K562 (cell line): Measurements from ENCODE around the gene RELCH. TPM values are rescaled to one million over a fixed set of nuclear protein-coding genes. Genes with fewer than 3 reads are reported as not detected.

Source experiments
- ATAC-seq: fragments of 200-7000 bp; cut with Tn5 transposase; 3 replicates; pipeline ENCODE4 v1.9.1; 2020; ENCODE audit warnings: moderate library complexity
- BruUV-seq: library from RNA; stranded (reverse); fragments of 400-500 nt; replicated peaks from 2 replicates; lab custom pipeline; 2021; lab: Mats Ljungman, UMichigan
- CTCF ChIA-PET: fragments of 300-600 bp; formaldehyde crosslinking; extraction: SDS; loops from one replicate; lab custom pipeline; 2021; ENCODE audit warnings: low intra/inter-chr PET ratio; lab: Yijun Ruan, JAX
- POLR2A ChIA-PET: fragments of 300-600, 350-650 bp; sonication (Branson Sonifier 250); formaldehyde crosslinking; extraction: SDS; loops from one replicate; lab custom pipeline; 2021; ENCODE audit warnings: antibody characterized with exemption, inconsistent platforms; lab: Yijun Ruan, JAX
- DNase-seq, 4 experiments: peaks; one replicate each; pipeline versions ENCODE4 v3.0.0 to v3.0.0-alpha.2; 2011 to 2018; ENCODE audit warnings: low spot score in 3 of 4, mixed read lengths in 3 of 4; ENCODE audit errors: extremely low read depth in 1 of 4
- FAIRE-seq: peaks from 2 replicates; lab custom pipeline; 2011; peaks lifted over from hg19 to GRCh38; lab: Jason Lieb, UNC
- H2AFZ ChIP-seq: 2 replicates; pipeline ENCODE4 v1.6.0; 2011; ENCODE audit warnings: low read depth, low read length, control low read depth, inconsistent platforms
- H3K27ac ChIP-seq: fragments of 200-600 bp; 3 replicates; pipeline ENCODE4 v1.8.0; 2011; ENCODE audit warnings: low read depth, mild to moderate bottlenecking, control low read depth, inconsistent platforms, low read length, moderate library complexity, mixed read lengths; ENCODE audit errors: extremely low read depth
- H3K27me3 ChIP-seq, 2 experiments: fragments of 300-600 bp in 1 of 2; 2 replicates in 1 of 2; 3 replicates in 1 of 2; pipeline versions ENCODE4 v1.6.0 to v1.8.0; 2011; ENCODE audit warnings: inconsistent platforms in 2 of 2, low read length in 2 of 2, mild to moderate bottlenecking in 1 of 2, mixed read lengths in 1 of 2, moderate library complexity in 1 of 2; ENCODE audit not compliant: control insufficient read depth in 2 of 2, insufficient read depth in 2 of 2
- H3K36me3 ChIP-seq: fragments of 300-600 bp; 3 replicates; pipeline ENCODE4 v1.8.0; 2011; ENCODE audit warnings: mild to moderate bottlenecking, low read length, inconsistent platforms; ENCODE audit not compliant: control insufficient read depth, insufficient read depth
- H3K4me1 ChIP-seq, 2 experiments: fragments of 200-600 bp in 1 of 2; replicated peaks in 1 of 2; 2 replicates in 1 of 2; 3 replicates in 1 of 2; pipeline versions ENCODE4 v1.5.1 to v1.8.0; 2011; ENCODE audit warnings: inconsistent platforms in 2 of 2, low read length in 2 of 2, mild to moderate bottlenecking in 1 of 2, mixed read lengths in 1 of 2, moderate library complexity in 1 of 2; ENCODE audit not compliant: control insufficient read depth in 2 of 2, insufficient read depth in 2 of 2
- H3K4me2 ChIP-seq: 2 replicates; pipeline ENCODE4 v1.6.1; 2011; ENCODE audit warnings: low read length, control low read depth, inconsistent platforms, mixed read lengths; ENCODE audit not compliant: insufficient read depth
- H3K4me3 ChIP-seq: fragments of 200-600 bp; sonication (generic), shearing (Covaris generic); 2 replicates; pipeline ENCODE4 v1.5.1; 2016; ENCODE audit warnings: control low read depth, inconsistent platforms
- H3K79me2 ChIP-seq: fragments of 200-600 bp; 3 replicates; pipeline ENCODE4 v1.8.0; 2011; ENCODE audit warnings: low read length, inconsistent platforms; ENCODE audit not compliant: control insufficient read depth, insufficient read depth
- H3K9ac ChIP-seq, 2 experiments: 2 replicates each; pipeline versions ENCODE4 v1.6.0 to v1.6.1; 2011; ENCODE audit warnings: low read depth in 2 of 2, low read length in 2 of 2, control low read depth in 1 of 2, inconsistent platforms in 1 of 2, mild to moderate bottlenecking in 1 of 2, mixed read lengths in 1 of 2; ENCODE audit not compliant: insufficient read depth in 1 of 2
- H3K9me1 ChIP-seq: one replicate; pipeline ENCODE4 v1.6.0; 2011; ENCODE audit warnings: inconsistent platforms, mild to moderate bottlenecking, low read length, moderate library complexity; ENCODE audit not compliant: control insufficient read depth, insufficient read depth
- H3K9me3 ChIP-seq: replicated peaks from 2 replicates; pipeline ENCODE4 v1.5.1; 2011; ENCODE audit warnings: low read depth, low read length, inconsistent platforms; ENCODE audit not compliant: control insufficient read depth, insufficient read depth
- H4K20me1 ChIP-seq: replicated peaks from 2 replicates; pipeline ENCODE4 v1.6.1; 2011; ENCODE audit warnings: low read length, inconsistent platforms, mixed read lengths; ENCODE audit not compliant: control insufficient read depth, insufficient read depth
- C11orf30 ChIP-seq: fragments of 450-650 bp; IDR thresholded peaks from 2 replicates; pipeline ENCODE4 v1.6.1; 2016; ENCODE audit warnings: low read depth, mild to moderate bottlenecking
- HLTF ChIP-seq: fragments of 450-650 bp; IDR thresholded peaks from 2 replicates; pipeline ENCODE4 v1.6.1; 2016
- NCOA2 ChIP-seq, 2 experiments: fragments of 450-650 bp; IDR thresholded peaks; 2 replicates each; pipeline ENCODE4 v1.6.1; 2018; ENCODE audit warnings: mild to moderate bottlenecking in 2 of 2, moderate library complexity in 1 of 2; ENCODE audit not compliant: partially characterized antibody in 2 of 2
- NCOA4 ChIP-seq: fragments of 450-650 bp; IDR thresholded peaks from 2 replicates; pipeline ENCODE4 v1.6.1; 2018; ENCODE audit warnings: mild to moderate bottlenecking; ENCODE audit not compliant: partially characterized antibody
- NR2C2 ChIP-seq, 2 experiments: fragments of 200-800 bp in 1 of 2; sonication (Bioruptor generic) in 1 of 2; sonication (generic) in 1 of 2; formaldehyde crosslinking in 1 of 2; IDR thresholded peaks; 2 replicates each; pipeline versions ENCODE4 v1.6.1 to v1.8.0; 2016 to 2022; ENCODE audit warnings: mild to moderate bottlenecking in 1 of 2, missing compliant biosample characterization in 1 of 2, missing genetic modification characterization in 1 of 2, missing genetic modification reagents in 1 of 2
- PPARD ChIP-seq: fragments of 250-450 bp; sonication (Bioruptor Pico); IDR thresholded peaks from 2 replicates; pipeline ENCODE4 v1.8.0; 2022; ENCODE audit warnings: inconsistent platforms, mild to moderate bottlenecking, moderate library complexity
- ZNF12 ChIP-seq: sonication (generic); formaldehyde crosslinking; IDR thresholded peaks from 2 replicates; pipeline ENCODE4 v1.4.0; 2020; ENCODE audit warnings: mild to moderate bottlenecking, missing genetic modification reagents
- ZNF212 ChIP-seq: fragments of 450-650 bp; formaldehyde crosslinking; IDR thresholded peaks from 2 replicates; pipeline ENCODE4 v1.4.0; 2020; ENCODE audit warnings: mild to moderate bottlenecking
- ZNF239 ChIP-seq: fragments of 250-450 bp; sonication (Bioruptor Pico); IDR thresholded peaks from 2 replicates; pipeline ENCODE4 v1.4.0; 2020; ENCODE audit warnings: mild to moderate bottlenecking
- ZNF561 ChIP-seq: fragments of 450-650 bp; formaldehyde crosslinking; conservative IDR thresholded peaks from 2 replicates; pipeline ENCODE4 v1.4.0; 2020; ENCODE audit warnings: mild to moderate bottlenecking, moderate library complexity
- ZNF699 ChIP-seq: fragments of 250-450 bp; sonication (Bioruptor Pico); IDR thresholded peaks from 2 replicates; pipeline ENCODE4 v1.8.0; 2021; ENCODE audit warnings: mild to moderate bottlenecking, moderate library complexity; ENCODE audit not compliant: insufficient replicate concordance
- WGBS: fragments of 100-300 bp; shearing (Covaris generic); methylation state at CpG from one replicate; pipeline ENCODE4 v1.1.6; 2016; ENCODE audit warnings: low coverage, mixed read lengths; ENCODE audit not compliant: insufficient coverage; ENCODE audit errors: missing lambda C conversion rate; 5-methylcytosine and 5-hydroxymethylcytosine counted together
- in situ Hi-C: fragments of 300-500 bp; cut with MboI; formaldehyde crosslinking; loops from 4 replicates; pipeline ENCODE4 v1.15.0; 2018; ENCODE audit warnings: inconsistent platforms, mixed read lengths
- intact Hi-C: fragments of 100-400 bp; cut with micrococcal nuclease; formaldehyde crosslinking; loops from 2 replicates; pipeline ENCODE4 v1.14.2; 2022
- polyA plus RNA-seq, 8 experiments: library from polyadenylated mRNA; depleted of rRNA in 4 of 8; stranded (reverse) in 5 of 8; unstranded in 3 of 8; fragments of >200 nt; fragmentation: Nextera tagmentation in 2 of 8; fragmentation: Illumina TruSeq in 1 of 8; extraction: Ambion mirVana in 2 of 8; extraction: Trizol in 1 of 8; gene quantifications; 2 replicates each; pipeline versions ENCODE4 v1.2.1 to v1.2.3, GENCODE V29; 2011 to 2014; ENCODE audit warnings: inconsistent platforms in 1 of 8, missing spikeins in 1 of 8
- total RNA-seq, 7 experiments: library from RNA; depleted of rRNA in 6 of 7; stranded (reverse); fragments of >200 nt in 6 of 7; fragmentation: Illumina TruSeq in 2 of 7; extraction: Trizol in 2 of 7; gene quantifications; 2 replicates each; pipeline versions ENCODE4 v1.2.1 to v1.2.3, GENCODE V29; 2011 to 2021; ENCODE audit warnings: low replicate concordance in 1 of 7

Gene RELCH
- total and polyA plus RNA-seq, 9 of the 15 experiments (the other 6 are each of a cell fraction or from before 2014, with no cell fraction given) = 1.4 to 13.6 (median 7.6) TPM

DNA sequence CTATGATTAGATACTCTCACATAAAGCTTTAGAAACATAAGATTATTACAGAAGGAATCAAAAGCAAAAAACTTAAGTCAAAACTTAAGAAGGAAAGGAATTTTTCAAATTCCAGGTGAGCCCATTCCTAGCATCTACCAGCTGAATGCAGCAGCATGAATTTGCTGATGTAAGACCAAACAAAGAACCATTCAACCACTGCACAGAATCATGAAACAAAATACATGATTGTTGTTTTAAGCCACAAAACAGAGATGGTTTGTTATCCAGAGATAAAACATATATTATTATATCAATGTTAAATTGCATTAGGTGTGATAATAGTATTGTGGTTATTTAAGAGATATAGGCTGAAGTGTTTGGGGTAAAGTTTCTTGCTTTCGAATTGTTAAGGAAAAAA is 29.2 kb upstream of the RELCH start:
- Histone ChIP-seq H3K4me1 (no peaks in the 10 kb centered on the region), H3K79me2 (no peaks in the 10 kb centered on the region; the same call in 2 of the 3 replicates), H3K4me2 (no peak overlapping the region), H3K36me3 (peaks cover 3% of the 10 kb centered on the region; the same call in 1 of the 3 replicates), H3K27ac (no peak overlapping the region), H3K9me3 (no peaks in the 10 kb centered on the region), H3K9ac (no peak overlapping the region), H2AFZ (no peak overlapping the region), H3K4me3 (no peak overlapping the region), H3K9me1 (no peaks in the 10 kb centered on the region), H3K27me3 (no peaks in the 10 kb centered on the region), H4K20me1 (no peaks in the 10 kb centered on the region)
- no peak for DNase-seq
- BruUV-seq = no TSS peak
- FAIRE-seq = no peak
- no peak for ATAC-seq
- CTCF ChIA-PET = no interaction called here
- 44% methylated on average over 1 of the region's 1 CpG for WGBS
- TF ChIP-seq ZNF12 (CRISPR knock-in tag) = no peak
- TF ChIP-seq ZNF699 (CRISPR knock-in tag) = no peak
- no peak for TF ChIP-seq HLTF
- no peak for TF ChIP-seq ZNF239
- no peak for TF ChIP-seq NCOA4
- no peak for TF ChIP-seq PPARD
- TF ChIP-seq ZNF561 (CRISPR knock-in tag) = no peak
- TF ChIP-seq NCOA2 (IDR thresholded peaks at IDR 0.05; ENCODE audit: partially characterized antibody in 2 of 2) = no peak
- TF ChIP-seq ZNF212 (CRISPR knock-in tag) = no peak
- no peak for TF ChIP-seq NR2C2 (CRISPR knock-in tag; IDR thresholded peaks at IDR 0.05)
- TF ChIP-seq NR2C2 (tag; IDR thresholded peaks at IDR 0.05) = no peak
- TF ChIP-seq C11orf30 = no peak
- POLR2A ChIA-PET = no interaction called here
- in situ Hi-C loops = no loop called here
- intact Hi-C loops = no loop called here
